ENCODE data around the gene KCNIP4. TPM values are rescaled to one million over a fixed set of nuclear protein-coding genes. Genes with fewer than 3 reads are reported as not detected.

KCNIP4 gene
- total and polyA plus RNA-seq, 9 of the 15 experiments (the other 6 are each of a cell fraction or from before 2014, with no cell fraction given): 0.25 to 0.41 TPM; not detected in 7

DNA sequence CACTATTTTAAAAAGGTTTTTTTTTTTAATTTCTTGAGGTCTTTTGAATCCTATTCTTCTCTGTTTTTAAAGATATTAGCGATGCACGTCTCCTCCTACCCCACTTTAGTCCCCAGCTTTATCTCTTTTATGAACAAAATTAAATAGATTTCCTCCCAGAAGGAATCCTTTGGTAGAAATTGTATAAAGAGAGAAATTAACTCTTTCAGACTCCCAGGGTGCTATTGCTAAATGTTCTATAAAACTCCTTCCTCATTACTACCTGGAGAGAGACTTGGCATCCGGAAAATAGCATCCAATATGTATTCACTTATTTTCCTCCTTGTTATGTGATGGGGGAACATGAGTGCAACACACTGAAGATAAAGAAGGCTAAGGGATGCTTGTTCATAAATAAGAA, 1264.8 kb downstream of the KCNIP4 start (continued):
- TF ChIP-seq NCOR1 (IDR thresholded peaks at IDR 0.05): no peak

DNA sequence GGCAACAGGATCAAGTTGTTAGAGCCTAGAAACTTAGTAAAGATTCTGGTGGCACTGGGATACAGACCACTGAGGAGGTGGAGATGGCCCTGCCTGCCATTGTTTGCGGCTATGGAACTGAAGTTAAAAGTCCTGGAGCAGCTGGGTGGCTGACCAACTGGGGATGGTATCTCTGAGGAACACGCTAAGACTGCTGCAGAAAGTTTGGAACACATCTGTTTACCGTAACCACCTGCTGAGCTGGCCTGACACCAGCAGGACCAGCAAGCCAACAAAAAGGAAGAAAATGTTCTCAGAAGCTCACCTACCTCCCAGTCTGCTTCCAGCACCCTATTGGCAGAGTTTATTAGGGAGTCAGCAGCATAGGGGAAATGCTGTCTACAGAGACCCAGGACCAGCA, 1265.7 kb downstream of the KCNIP4 start:
- Histone ChIP-seq H3K9ac (ENCODE audit: insufficient read depth in 1 of 2, low read depth in 2 of 2, low read length in 2 of 2) (no peak overlapping the region), H3K4me1 (replicated peaks in 1 of 2; ENCODE audit: control insufficient read depth in 2 of 2, insufficient read depth in 2 of 2, low read length in 2 of 2) (no peaks in the 10 kb centered on the region), H3K27me3 (ENCODE audit: control insufficient read depth in 2 of 2, insufficient read depth in 2 of 2, low read length in 2 of 2) (no peaks in the 10 kb centered on the region; a peak in 1 of 5 replicates), H3K4me2 (ENCODE audit: insufficient read depth, low read length) (no peak overlapping the region), H3K9me1 (ENCODE audit: control insufficient read depth, insufficient read depth, low read length) (no peaks in the 10 kb centered on the region), H4K20me1 (replicated peaks; ENCODE audit: control insufficient read depth, insufficient read depth, low read length) (no peaks in the 10 kb centered on the region), H2AFZ (ENCODE audit: low read depth, low read length) (no peak overlapping the region), H3K4me3 (no peak overlapping the region), H3K36me3 (ENCODE audit: control insufficient read depth, insufficient read depth, low read length) (no peaks in the 10 kb centered on the region), H3K9me3 (replicated peaks; ENCODE audit: control insufficient read depth, insufficient read depth, low read depth, low read length) (no peaks in the 10 kb centered on the region), H3K27ac (ENCODE audit: extremely low read depth, low read depth, low read length) (no peak overlapping the region), H3K79me2 (ENCODE audit: control insufficient read depth, insufficient read depth, low read length) (no peaks in the 10 kb centered on the region)
- ChIA-PET POLR2A (no interaction called here), CTCF (ENCODE audit: low intra/inter-chr PET ratio) (no interaction called here)
- in situ Hi-C loops (cut with MboI): loop anchor here (25.0 kb wide), 1 partner anchor 1996 kb away; no protein-coding TSS in a partner anchor
- no TSS peak for BruUV-seq (replicated peaks)
- 0% methylated on average over 3 of the region's 3 CpGs for WGBS (ENCODE audit: insufficient coverage, low coverage, missing lambda C conversion rate)
- FAIRE-seq: no peak
- intact Hi-C loops (cut with micrococcal nuclease): loop anchor here (10.0 kb wide), 1 partner anchor 388 kb away; no protein-coding TSS in a partner anchor
- TF ChIP-seq MAZ (CRISPR knock-in tag; conservative IDR thresholded peaks at IDR 0.05 in 1 of 2, IDR thresholded peaks at IDR 0.05 in 1 of 2) (no peak), NCOA1 (IDR thresholded peaks at IDR 0.05; ENCODE audit: low read depth) (no peak), CHD1 (IDR thresholded peaks at IDR 0.05; ENCODE audit: low read length) (no peak)
- TF ChIP-seq, protein P1, sequence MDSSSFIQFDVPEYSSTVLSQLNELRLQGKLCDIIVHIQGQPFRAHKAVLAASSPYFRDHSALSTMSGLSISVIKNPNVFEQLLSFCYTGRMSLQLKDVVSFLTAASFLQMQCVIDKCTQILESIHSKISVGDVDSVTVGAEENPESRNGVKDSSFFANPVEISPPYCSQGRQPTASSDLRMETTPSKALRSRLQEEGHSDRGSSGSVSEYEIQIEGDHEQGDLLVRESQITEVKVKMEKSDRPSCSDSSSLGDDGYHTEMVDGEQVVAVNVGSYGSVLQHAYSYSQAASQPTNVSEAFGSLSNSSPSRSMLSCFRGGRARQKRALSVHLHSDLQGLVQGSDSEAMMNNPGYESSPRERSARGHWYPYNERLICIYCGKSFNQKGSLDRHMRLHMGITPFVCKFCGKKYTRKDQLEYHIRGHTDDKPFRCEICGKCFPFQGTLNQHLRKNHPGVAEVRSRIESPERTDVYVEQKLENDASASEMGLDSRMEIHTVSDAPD (CRISPR knock-in tag; IDR thresholded peaks at IDR 0.05): no peak
- TF ChIP-seq, protein P2, sequence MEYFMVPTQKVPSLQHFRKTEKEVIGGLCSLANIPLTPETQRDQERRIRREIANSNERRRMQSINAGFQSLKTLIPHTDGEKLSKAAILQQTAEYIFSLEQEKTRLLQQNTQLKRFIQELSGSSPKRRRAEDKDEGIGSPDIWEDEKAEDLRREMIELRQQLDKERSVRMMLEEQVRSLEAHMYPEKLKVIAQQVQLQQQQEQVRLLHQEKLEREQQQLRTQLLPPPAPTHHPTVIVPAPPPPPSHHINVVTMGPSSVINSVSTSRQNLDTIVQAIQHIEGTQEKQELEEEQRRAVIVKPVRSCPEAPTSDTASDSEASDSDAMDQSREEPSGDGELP (CRISPR knock-in tag; IDR thresholded peaks at IDR 0.05; ENCODE audit: borderline replicate concordance): no peak
- TF ChIP-seq, protein P3, sequence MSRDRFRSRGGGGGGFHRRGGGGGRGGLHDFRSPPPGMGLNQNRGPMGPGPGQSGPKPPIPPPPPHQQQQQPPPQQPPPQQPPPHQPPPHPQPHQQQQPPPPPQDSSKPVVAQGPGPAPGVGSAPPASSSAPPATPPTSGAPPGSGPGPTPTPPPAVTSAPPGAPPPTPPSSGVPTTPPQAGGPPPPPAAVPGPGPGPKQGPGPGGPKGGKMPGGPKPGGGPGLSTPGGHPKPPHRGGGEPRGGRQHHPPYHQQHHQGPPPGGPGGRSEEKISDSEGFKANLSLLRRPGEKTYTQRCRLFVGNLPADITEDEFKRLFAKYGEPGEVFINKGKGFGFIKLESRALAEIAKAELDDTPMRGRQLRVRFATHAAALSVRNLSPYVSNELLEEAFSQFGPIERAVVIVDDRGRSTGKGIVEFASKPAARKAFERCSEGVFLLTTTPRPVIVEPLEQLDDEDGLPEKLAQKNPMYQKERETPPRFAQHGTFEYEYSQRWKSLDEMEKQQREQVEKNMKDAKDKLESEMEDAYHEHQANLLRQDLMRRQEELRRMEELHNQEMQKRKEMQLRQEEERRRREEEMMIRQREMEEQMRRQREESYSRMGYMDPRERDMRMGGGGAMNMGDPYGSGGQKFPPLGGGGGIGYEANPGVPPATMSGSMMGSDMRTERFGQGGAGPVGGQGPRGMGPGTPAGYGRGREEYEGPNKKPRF (IDR thresholded peaks at IDR 0.05; ENCODE audit: low read depth, low read length): no peak
- peak; percentile 38; the same call in 2 of the 3 replicates for ATAC-seq
- DNase-seq (ENCODE audit: extremely low read depth in 1 of 4, low spot score in 3 of 4): no peak
